NCI-H526 treated with DMSO at 0.1 percent for 48 hours (cell line): ENCODE data around the gene PPP4R4.

Source experiments
- DNase-seq: peaks from one replicate; lab custom pipeline; 2025; lab: John Stamatoyannopoulos, UW

PPP4R4 gene

GRCh38 chr14:94173885-94174603 lies at the start of gene PPP4R4:
Gene PPP4R4 (plus strand): TSS chr14:94174322. CDS start chr14:94174466, 144 bp downstream.
- peak; percentile 81 for DNase-seq

GRCh38 chr14:94124582-94125377 lies 49.3 kb upstream of the PPP4R4 start:
- DNase-seq: no peak

- DNase-seq: no peak
These were observed 48.3 kb upstream of the PPP4R4 start for GRCh38 chr14:94125659-94126418.

- DNase-seq: no peak
These were observed 47.8 kb upstream of the PPP4R4 start for GRCh38 chr14:94126419-94126677.

- no peak for DNase-seq
These were observed 47.3 kb upstream of the PPP4R4 start for GRCh38 chr14:94126800-94127199.

- DNase-seq: no peak
These were observed 46.8 kb upstream of the PPP4R4 start for GRCh38 chr14:94127330-94127729.

GRCh38 chr14:94128216-94128839 lies 45.8 kb upstream of the PPP4R4 start:
- no peak for DNase-seq

GRCh38 chr14:94129111-94129757 lies 44.9 kb upstream of the PPP4R4 start, which contains the start of gene IFI27L2:
Gene IFI27L2 (minus strand): TSS chr14:94129604. CDS start chr14:94129564, 40 bp downstream.
- DNase-seq: peak; percentile 47

- peak; percentile 16 for DNase-seq
These were observed 44.2 kb upstream of the PPP4R4 start for GRCh38 chr14:94129758-94130414.

GRCh38 chr14:94132285-94132887 lies 41.7 kb upstream of the PPP4R4 start:
- peak; percentile 61 for DNase-seq

GRCh38 chr14:94135476-94135875 lies 38.6 kb upstream of the PPP4R4 start:
- DNase-seq: no peak

GRCh38 chr14:94136575-94137331 lies 37.4 kb upstream of the PPP4R4 start:
- peak; percentile 73 for DNase-seq

GRCh38 chr14:94138251-94138650 lies 35.9 kb upstream of the PPP4R4 start:
- no peak for DNase-seq

GRCh38 chr14:94139006-94139405 lies 35.1 kb upstream of the PPP4R4 start:
- no peak for DNase-seq

- no peak for DNase-seq
These were observed 34.7 kb upstream of the PPP4R4 start for GRCh38 chr14:94139421-94139820.

- no peak for DNase-seq
These were observed 31.9 kb upstream of the PPP4R4 start for GRCh38 chr14:94142247-94142646.

GRCh38 chr14:94142836-94143235 lies 31.3 kb upstream of the PPP4R4 start:
- DNase-seq: no peak

GRCh38 chr14:94143239-94143638 lies 30.9 kb upstream of the PPP4R4 start:
- DNase-seq: no peak

GRCh38 chr14:94143711-94144110 lies 30.4 kb upstream of the PPP4R4 start:
- no peak for DNase-seq

GRCh38 chr14:94144765-94145164 lies 29.4 kb upstream of the PPP4R4 start:
- DNase-seq: no peak
